GM21825 (cell line): ENCODE data around the gene TCN2.
"Not testable (repeated sequence)": the region's sequence is repeated elsewhere in the genome, so short reads cannot be mapped to it uniquely, and the experiment has no call there.

Source experiments
- ATAC-seq: cut with Tn5 transposase; IDR thresholded peaks from one replicate; pipeline ENCODE4 v1.9.1; 2021; ENCODE audit warnings: mild to moderate bottlenecking, moderate library complexity; ENCODE audit not compliant: unreplicated experiment

Gene TCN2

DNA sequence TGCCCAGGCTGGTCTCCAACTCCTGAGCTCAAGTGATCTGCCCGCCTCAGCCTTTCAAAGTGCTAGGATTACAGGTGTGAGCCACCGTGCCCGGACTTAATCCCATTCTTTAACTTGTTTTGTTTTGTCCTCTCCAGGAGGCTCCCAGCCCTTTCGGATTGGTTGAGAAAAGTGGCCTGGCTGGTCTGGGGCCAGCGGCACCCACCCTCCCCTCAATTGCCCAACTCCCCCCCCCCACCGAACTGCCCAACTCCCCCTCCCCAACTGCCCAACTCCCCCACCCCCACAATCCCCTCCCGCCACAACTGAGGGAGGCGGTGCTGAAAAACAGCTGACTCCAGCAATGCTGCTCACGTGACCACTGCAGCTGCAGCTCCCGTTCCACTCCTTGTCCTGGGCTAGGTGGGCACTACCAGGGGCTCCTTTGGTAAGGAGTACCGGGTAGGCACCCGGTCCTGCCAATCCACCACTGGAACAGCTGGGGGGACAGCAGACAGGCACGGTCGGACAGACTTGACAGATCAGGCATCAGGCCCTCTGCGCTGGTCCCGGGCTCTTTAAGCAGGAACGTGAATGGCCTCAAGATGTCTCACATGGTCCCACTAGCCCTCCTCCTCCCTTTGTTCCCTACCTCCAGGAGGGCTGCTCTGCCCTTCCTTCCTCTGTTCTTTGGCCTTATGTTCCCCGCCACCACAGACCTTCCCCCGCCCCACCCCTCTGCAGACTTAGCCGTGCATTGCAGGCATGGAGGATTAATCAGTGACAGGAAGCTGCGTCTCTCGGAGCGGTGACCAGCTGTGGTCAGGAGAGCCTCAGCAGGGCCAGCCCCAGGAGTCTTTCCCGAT is at the start of gene TCN2:
TCN2 (plus strand) TSS at position 720 of the 845 bp plus-strand sequence. CDS start 158 bp downstream, outside the sequence.
- ATAC-seq: no peak

DNA sequence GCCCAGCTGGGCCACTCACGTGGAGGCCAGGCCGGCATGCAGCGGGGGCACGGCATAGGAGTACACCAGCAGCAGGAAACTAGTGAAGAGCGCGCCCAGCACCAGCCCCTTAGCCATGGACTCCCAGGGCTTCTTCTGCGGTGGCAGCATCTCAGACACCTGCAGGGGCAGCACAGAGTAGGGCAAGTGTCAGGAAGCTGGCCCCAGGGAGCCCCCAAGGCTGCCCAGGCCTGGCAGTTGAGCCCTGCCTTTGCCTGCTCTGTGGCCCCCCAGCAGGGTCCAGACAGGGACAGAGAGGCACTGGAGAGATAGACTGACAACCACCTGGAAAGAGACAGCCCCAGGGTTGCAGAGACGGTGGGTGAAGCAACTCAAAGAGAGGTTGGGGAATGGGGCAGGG is 49.7 kb upstream of the TCN2 start:
- no peak for ATAC-seq

DNA sequence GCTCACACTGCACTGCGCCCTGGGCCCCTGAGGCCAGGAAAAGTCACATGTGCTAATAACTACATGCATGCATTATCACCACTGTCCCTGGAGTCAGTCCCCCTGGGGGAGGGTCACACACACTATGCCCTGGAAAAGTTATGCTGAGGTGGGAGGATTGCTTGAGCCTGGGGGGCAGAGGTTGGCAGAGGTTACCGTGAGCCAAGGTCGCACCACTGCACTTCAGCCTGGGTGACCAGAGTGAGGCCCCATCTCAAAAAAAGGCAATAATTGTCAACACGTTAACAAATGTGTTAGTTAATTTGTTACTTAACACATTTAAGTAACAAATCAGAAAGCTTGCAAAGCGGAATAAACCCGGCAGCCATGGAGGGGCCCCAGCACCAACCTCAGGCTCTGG is 47.1 kb upstream of the TCN2 start:
- ATAC-seq: no peak

DNA sequence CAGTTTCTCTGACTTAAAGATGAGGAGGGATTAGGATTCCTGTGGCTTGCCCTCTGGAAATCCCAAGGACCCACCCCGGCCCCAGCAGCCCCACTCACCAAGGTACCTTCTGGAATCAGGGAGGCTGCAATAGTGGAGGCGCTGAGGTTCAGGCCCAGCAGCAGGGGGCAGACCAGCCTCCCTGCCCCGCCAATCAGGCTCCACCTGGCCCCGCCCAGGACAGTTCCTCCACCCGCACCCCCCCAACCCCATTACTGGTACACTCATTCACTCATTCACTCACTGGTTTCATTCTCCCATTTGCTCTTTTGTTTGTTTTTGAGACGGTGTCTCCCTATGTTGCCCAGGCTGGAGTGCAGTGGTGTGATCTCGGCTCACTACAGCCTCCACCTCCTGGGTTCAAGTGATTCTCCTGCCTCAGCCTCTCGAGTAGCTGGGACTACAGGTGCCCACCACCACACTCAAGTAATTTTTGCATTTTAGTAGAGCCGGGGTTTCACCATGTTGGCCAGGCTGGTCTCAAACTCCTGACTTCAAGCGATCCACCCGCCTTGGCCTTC is 46.3 kb upstream of the TCN2 start:
- ATAC-seq: not testable (repeated sequence)

DNA sequence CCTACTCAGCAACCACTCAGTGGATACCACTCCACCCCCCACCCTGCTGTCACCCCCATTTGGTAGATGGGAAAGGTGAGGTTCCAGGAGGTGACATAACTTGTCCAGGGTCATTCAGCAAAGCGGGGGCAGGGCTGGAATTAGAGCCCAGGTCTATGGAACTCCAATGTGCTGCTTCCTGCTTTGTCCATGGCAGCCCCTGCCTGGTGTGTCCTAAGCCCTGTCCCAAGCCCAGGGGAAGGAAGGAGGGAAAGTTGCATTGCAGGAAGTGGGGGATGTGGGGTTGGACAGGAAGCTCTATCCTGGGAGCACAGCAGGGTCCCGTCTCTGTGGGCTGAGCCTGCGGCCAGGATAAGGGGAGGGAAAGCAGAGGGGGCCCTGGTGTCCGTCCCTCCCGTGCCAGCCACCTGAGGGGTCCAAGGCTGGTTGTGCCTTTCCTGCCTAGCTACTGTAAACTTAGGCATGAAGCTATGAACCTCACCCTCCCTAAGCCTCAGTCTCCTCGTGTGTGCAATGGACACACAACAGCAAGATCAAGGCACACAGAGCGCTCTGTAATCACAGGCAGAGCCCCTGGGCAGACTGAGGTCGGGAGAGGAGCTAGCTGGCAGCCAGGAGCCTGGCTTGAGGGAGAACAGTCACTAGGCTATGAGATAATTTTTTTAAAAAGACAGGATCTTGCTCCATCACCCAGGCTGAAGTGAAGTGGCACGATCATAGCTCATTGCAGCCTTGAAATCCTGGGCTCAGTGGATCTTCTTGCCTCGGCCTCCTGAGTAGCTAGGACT is 45.4 kb upstream of the TCN2 start:
- no peak for ATAC-seq

DNA sequence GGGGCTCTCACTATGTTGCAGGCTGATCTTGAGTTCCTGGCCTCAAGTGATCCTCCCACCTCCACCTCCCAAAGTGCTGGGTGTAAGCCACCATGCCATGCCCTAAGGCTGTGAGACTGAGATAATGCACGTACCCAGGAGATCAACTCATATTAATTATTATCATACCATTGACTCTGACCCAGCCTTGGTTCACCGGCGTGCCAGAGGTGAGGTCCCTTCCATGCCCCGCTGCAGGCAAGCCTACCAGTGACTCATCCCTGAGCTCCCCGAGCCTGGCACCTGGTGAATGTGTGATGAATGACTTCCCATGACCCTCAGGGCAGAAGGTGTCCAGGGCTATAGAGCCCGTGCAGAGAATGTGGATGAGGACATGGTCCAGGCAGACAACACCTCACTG is 44.6 kb upstream of the TCN2 start:
- no peak for ATAC-seq

DNA sequence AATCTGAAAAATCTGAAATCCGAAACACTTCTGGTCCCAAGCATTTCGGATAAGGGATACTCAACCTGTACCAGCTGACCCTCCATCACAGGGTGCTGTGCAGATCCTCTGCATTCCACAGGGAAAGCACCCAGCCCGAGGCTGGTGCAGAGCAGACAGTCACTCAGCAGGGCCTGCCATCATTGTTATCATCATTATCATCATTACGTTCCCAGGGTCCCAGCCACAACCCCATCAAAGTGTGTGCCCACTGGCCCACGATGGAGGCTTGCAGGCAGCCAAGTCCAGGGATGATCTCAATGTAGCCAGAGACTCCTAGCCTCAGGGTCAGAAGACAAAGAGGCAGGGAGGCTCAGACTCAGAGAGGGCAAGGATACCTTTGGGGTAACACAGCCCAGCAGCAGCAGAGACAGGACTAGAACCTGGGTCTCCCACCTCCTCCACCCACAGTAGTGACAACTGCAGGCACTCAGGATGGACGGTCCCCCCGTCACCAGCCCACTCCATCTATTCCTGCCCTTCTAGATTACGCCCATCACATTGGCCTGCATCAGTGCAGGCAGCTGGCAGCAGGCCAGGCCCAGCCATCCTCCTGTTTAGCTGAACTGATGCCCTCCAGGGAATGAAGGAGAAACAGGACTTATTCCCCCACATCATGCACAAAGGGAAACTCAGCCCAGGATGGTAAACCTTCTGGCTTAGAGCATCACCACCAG is 42.8 kb upstream of the TCN2 start:
- no peak for ATAC-seq

DNA sequence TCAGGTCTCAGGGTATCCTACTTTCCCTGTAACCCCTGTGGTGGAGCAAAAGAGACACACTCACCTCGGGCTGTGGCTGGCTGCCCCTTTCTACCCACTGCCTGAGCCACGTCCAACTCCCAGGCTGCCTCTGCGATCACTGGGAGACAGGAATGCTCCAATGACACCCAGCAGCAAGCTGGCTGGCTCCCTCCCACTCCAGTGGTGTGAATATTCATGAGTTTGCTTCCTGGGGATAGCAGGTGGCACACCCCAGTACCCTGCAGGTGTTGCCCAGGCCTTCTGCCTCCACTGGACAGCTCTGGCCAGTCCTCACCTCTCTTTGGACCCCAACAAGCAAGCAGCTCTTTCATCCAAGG is 42.2 kb upstream of the TCN2 start:
- no peak for ATAC-seq

DNA sequence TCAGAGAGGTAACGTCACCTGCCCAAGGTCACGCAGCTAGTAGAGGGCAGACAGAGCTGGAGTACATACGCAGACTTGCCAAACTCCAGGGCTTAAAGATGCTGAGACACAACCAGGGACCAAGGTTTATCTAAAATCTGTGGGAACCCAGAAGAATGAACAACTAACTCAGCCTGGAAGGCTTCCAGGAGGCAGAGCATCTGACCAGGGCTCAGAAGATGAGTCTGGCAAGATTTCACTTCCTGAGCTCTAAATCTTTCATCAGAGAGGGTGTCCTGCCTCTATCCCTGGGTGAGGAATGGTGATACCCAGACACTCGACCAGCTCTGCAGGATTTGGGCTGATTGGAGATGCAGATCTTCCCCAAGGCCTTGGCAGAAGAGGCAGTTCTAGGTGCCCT is 41.6 kb upstream of the TCN2 start:
- no peak for ATAC-seq

DNA sequence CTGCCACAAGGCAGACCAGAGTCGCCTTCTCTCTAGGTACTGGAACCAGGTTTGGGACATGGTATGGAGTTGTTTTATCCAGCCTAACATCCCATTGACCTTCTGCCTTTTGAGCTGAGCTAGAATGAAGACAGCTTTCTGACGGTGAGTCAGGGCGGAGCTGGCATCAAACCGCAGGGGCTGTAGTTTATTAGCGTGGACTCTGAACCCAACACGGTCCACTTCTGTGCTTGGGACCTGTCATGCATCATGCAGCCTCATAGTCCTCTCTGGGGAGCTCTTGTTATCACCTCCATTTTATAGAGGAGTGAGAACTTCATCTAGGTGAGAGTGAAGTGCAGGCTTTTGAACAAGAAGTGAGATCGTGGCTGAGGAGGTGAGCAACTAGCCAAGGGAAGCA is 40.8 kb upstream of the TCN2 start:
- no peak for ATAC-seq

DNA sequence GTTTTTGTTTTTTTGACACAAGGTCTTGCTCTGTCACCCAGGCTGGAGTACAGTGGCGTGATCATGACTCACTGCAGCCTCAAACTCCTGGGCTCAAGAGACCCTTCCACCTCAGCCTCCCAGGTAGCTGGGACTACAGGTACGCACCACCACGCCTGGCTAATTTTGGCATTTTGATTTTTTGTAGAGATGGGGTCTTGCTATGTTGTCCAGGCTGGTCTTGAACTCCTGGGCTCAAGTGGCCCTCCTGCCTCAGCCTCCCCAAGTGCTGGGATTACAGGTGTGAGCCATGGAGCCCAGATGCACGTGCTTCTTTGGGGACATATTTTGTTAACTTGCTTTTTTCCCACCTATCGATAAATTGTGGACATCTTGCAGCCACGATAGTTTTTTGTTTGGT is 39.7 kb upstream of the TCN2 start:
- ATAC-seq: not testable (repeated sequence)

DNA sequence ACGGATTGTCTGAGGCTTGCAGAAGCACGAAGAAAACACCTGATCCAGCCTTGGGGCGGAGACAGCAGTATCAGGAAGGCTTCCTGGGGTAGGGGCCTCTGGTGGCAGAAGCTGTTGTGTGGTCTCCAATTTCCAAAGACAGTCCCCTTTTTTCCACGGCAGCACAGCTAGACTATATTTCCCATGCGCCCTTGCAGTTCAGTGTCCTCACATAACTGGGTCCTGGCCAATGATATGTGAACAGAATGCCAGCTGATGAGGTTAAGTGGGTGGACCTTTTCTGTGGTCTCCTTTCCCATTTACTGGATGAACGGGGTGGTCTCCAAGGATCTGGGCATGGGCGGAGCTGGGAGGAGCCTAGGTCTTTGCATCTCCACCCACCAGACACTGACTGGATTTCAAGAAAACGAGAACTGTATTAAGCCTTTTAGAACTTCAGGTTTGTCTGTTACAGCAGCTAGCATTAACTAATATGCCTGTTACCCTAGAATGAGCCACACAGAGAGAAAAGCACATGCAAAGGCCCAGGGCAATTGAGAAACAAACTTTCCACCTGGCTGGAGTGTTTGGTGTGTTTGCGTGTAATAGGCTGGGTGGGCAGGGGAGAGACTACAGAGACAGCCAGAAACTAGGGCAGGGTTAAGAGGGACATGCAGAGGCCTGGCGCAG is 38.7 kb upstream of the TCN2 start:
- no peak for ATAC-seq

DNA sequence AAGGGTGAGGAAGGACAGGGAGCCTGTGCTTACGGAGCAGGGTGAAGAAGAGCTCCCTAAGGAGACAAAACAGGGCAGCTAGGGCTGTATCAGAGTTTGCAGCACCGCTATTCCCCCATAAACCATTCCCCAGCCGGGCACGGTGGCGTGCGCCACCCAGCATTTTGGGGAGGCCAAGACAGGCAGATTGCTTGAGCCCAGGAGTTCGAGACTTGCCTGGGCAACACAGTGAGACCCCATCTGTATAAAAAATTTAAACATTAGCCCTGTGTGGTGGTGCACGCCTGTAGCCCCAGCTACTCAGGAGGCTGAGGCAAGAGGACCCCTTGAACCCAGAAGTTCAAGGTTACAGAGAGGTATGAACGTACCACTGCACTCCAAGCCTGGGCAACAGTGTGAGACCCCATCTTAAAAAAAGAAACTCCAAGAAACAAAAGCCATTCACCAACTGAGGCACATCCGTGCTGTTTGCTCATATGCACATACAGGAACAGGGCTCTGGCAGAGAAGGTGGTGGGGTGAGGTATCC is 37.2 kb upstream of the TCN2 start:
- no peak for ATAC-seq

DNA sequence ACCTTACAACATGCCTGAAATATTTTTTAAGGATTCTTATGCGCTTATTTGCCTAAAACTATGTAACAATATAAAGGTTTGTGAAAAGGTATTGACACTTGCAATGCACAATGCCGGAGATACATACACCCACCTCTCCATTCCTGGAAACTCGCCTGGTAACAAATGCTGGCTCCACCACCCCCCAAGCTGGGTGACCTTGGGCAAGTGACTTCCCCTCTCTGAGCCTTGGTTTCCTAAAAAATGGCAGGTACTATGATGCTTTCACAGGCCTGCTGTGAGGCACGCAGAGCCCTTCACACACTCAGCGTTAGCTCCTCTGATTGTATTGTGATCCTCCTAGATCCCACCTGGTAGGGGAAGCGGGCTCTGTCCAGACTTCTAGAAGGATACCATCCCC is 34.8 kb upstream of the TCN2 start:
- ATAC-seq: no peak

DNA sequence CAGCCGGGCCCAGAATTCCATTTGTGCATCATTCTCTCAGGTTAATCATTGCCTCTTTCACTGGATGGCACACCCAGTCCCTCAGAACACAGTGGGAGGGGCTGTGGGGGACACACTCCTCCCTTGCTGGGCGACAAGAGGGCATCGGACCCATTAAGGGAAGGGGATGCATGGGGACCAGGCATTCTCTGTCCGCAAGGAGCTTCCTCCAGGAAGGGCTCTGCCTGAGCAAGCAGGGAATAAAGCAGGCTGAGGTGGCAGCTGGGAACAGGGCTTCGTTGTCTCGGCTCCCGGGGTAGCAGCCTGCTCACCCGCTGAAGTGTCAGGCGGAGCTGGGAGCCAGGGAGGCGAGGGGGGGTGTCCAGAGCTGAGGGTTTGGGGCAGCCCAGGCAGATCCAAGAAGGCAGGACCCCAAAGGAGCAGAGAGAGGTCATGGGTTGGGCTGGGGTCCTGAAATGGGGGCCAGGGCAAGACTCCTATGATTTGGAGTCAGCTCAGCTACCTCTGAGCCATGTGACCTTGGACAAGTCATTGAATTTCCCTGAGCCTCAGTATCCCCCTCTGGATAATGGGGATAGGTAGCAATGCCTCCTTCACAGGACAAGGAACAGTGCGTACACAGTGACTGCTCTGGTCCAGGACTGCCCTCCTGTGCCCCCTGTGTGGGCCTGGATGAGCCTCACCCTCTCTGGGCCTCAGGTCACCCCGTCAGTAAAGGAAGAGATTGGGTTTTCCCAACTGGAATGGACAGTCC is 34.0 kb upstream of the TCN2 start:
- no peak for ATAC-seq

DNA sequence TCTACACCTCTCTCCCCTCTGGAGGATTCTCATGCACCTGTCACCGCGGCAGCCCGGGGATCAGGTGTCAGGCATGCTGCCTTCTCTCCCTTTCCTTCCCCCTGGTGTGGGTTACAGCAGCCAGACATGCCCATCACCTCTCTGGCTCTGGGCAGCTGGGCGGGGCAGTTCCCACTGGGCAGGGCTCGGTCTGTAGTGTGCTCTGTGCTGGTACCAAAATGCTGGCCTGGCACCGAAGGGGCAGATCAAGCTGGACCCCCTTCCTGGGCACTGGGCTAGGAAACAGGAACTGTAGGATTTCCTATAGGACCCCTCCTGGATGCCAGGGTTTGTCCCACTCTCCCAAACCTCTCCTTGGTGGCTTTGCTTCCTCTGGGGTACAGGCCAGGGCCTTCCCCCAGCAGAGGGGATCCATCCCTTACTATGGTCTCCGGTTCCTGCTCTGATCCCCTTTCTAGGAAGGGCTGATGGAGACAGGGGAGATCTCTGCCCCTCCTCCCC is 33.3 kb upstream of the TCN2 start:
- no peak for ATAC-seq

DNA sequence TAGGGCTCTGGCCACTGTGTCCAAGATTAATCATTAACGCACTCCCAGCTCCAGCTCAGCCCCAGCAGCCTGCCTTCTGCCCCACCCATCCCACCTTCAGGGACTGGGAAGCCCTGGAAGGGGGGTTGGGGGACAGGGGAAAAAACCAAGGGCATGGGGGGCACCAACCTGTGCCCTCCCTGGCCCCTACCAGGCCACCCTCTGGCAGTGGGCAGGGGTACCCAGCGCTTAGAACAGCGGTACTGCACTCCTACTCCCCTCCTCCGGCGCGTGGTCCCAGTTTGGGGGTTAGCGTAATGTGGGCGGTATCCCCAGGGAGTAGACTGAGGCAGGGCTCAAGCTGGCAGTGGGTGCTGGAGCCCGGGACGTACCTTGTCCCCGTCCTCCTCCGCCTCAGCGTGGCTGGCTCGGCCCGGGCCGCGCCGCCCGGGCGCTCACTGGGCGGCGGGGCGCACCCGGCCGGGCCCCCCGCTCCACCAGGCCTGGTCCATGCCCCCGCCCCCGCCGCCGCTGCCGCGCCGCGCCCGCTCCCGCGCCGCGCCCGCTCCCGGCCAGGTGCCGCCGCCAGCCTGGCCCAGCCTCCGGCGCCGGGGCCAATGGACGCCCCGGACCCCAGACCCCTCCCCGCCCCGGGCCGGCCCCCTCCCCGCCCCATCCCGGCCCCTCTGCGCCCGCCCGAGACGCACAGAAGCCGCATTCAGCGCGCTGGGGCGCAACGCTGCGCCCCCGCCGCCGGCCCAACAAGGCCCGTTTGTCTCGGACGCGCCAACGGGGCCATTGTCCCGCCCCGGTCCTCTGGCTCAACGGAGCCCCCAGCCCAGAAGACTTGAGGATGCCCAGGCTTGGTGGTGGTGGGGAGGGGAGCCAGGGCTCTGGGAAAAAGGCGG is 32.6 kb upstream of the TCN2 start, which contains the start of gene GAL3ST1:
GAL3ST1 (minus strand) TSS at position 571 of the 887 bp plus-strand sequence. CDS start 17,273 bp downstream, outside the sequence.
- no peak for ATAC-seq

DNA sequence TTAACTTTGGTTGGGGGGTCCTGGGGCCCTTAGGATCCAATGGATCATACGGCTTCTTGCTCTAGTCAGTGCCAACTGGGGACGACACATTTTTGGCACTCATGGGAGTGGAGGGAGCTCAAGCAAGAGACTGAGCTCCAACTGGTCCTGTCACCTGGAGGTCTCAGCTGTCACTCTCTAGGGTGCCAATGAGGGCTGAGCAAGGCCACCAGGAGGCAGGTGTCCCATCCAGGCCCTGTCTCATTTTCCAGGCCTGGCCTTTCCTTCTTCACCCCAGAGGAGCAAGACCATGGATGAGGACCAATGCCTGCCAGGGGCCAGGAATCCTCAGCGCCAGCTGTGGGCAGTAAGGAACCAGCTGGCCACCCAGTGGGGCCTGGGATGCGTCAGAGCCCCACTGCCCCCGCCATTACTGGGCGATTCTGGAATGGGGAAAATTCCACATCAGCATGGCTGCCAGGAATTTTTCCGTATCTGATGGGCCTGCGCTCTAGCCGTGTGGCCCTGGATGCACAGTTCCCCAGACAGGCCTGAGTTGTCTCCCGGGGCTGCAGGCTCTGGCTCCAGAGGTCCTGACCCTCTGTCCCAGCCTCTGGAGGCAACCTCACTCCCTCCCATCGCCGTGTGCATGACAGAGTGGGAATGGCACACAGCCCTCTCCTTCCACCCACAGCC is 31.8 kb upstream of the TCN2 start:
- no peak for ATAC-seq
